NCI-H1417 treated with DMSO at 0.1 percent for 48 hours (cell line): ENCODE results near the gene TSPAN10.

ENCODE experiments used
- DNase-seq: peaks from one replicate; lab custom pipeline; 2025; lab: John Stamatoyannopoulos, UW

The TSPAN10 gene

GRCh38 chr17:81688616-81689015 lies 51.6 kb downstream of the TSPAN10 start:
- DNase-seq = no peak

- no peak for DNase-seq
Measured at GRCh38 chr17:81690066-81690465, 53.1 kb downstream of the TSPAN10 start.

- DNase-seq = no peak
Measured at GRCh38 chr17:81690549-81690948, 53.6 kb downstream of the TSPAN10 start.

GRCh38 chr17:81691196-81691595 lies 54.2 kb downstream of the TSPAN10 start:
- no peak for DNase-seq

- no peak for DNase-seq
Measured at GRCh38 chr17:81691608-81692007, 54.6 kb downstream of the TSPAN10 start.

- no peak for DNase-seq
Measured at GRCh38 chr17:81693509-81694210, 56.7 kb downstream of the TSPAN10 start.

- DNase-seq = no peak
Measured at GRCh38 chr17:81694810-81695209, 57.8 kb downstream of the TSPAN10 start.

- no peak for DNase-seq
Measured at GRCh38 chr17:81695211-81695610, 58.2 kb downstream of the TSPAN10 start.

GRCh38 chr17:81695801-81696200 lies 58.8 kb downstream of the TSPAN10 start:
- no peak for DNase-seq

GRCh38 chr17:81696218-81696941 lies 59.4 kb downstream of the TSPAN10 start:
- DNase-seq = no peak

- DNase-seq = no peak
Measured at GRCh38 chr17:81697261-81698044, 60.5 kb downstream of the TSPAN10 start.
